Spleen (tissue), 11 donors: Measurements from ENCODE around the gene ORC4. TPM values are rescaled to one million over a fixed set of nuclear protein-coding genes. Genes with fewer than 3 reads are reported as not detected.
"Not testable (repeated sequence)": the region's sequence is repeated elsewhere in the genome, so short reads cannot be mapped to it uniquely, and the experiment has no call there.

Experiments
- DNase-seq: peaks from one replicate; pipeline ENCODE4 v3.0.0-alpha.2; 2020
- H3K27ac ChIP-seq, 8 donors: fragments of 200-600 bp; sonication (generic) in 7 of 8; 1 replicate in 4 of 8; 2 replicates in 4 of 8; pipeline versions ENCODE4 v1.5.0 to v1.8.0; 2016 to 2021; ENCODE audit warnings: inconsistent platforms in 4 of 8, mild to moderate bottlenecking in 4 of 8, moderate library complexity in 1 of 8
- H3K27me3 ChIP-seq, 7 donors: fragments of 200-600 bp; sonication (generic) in 6 of 7; replicated peaks in 1 of 7; 1 replicate in 4 of 7; 2 replicates in 3 of 7; pipeline versions ENCODE4 v1.5.0 to v1.8.0; 2016 to 2021; ENCODE audit warnings: inconsistent platforms in 3 of 7, mild to moderate bottlenecking in 1 of 7
- H3K36me3 ChIP-seq, 6 donors: fragments of 200-600 bp; sonication (generic) in 5 of 6; 1 replicate in 4 of 6; 2 replicates in 2 of 6; pipeline versions ENCODE4 v1.5.0 to v1.8.0; 2016 to 2021; ENCODE audit warnings: inconsistent platforms in 2 of 6
- H3K4me1 ChIP-seq, 6 donors: fragments of 200-600 bp; sonication (generic) in 5 of 6; 1 replicate in 3 of 6; 2 replicates in 3 of 6; pipeline versions ENCODE4 v1.5.0 to v1.8.0; 2016 to 2021; ENCODE audit warnings: inconsistent platforms in 3 of 6
- H3K4me3 ChIP-seq, 8 donors: fragments of 200-600 bp; sonication (generic) in 7 of 8; 1 replicate in 4 of 8; 2 replicates in 4 of 8; pipeline versions ENCODE4 v1.5.0 to v1.8.0; 2016 to 2021; ENCODE audit warnings: inconsistent platforms in 4 of 8, mild to moderate bottlenecking in 4 of 8, moderate library complexity in 2 of 8
- H3K9me3 ChIP-seq, 8 donors: fragments of 200-600 bp; sonication (generic) in 7 of 8; 1 replicate in 4 of 8; 2 replicates in 4 of 8; pipeline versions ENCODE4 v1.5.0 to v1.8.0; 2016 to 2021; ENCODE audit warnings: inconsistent platforms in 4 of 8
- POLR2A ChIP-seq, 3 donors: fragments of 450-650 bp; IDR thresholded peaks; one replicate each; pipeline ENCODE4 v1.5.1; 2017; ENCODE audit warnings: antibody characterized with exemption in 3 of 3, mild to moderate bottlenecking in 1 of 3
- POLR2AphosphoS5 ChIP-seq, 3 donors: sonication (generic); formaldehyde crosslinking; IDR thresholded peaks; one replicate each; pipeline ENCODE4 v1.5.1; 2017; ENCODE audit warnings: antibody characterized with exemption in 3 of 3
- WGBS, 5 donors: extraction: QIAGEN DNeasy Blood & Tissue Kit in 3 of 5; methylation state at CpG; one replicate each; pipeline versions ENCODE4 v1.1.5 to v1.1.7; 2013 to 2018; 5-methylcytosine and 5-hydroxymethylcytosine counted together
- intact Hi-C: fragments of 100-400 bp; cut with DNase I; formaldehyde crosslinking; loops from one replicate; pipeline ENCODE4 v1.15.0; 2023; ENCODE audit warnings: low total_unique reads
- polyA plus RNA-seq, 3 donors: library from polyadenylated mRNA; stranded (reverse); fragments of 200-250 nt; gene quantifications; one replicate each; pipeline ENCODE4 v1.2.1, GENCODE V29; 2013
- total RNA-seq, 7 donors: library from RNA; depleted of rRNA in 3 of 7; stranded (reverse); fragments of >200 nt in 3 of 7; fragmentation: NEBNext Ultra II Directional in 4 of 7; extraction: Animal tissue kit (Norgen Biotek cat#: 25700) in 4 of 7; gene quantifications; one replicate each; pipeline versions ENCODE4 v1.1.0 to v1.2.1, GENCODE V29; 2016 to 2021
- TF ChIP-seq, protein P1 (sequence below), 11 experiments: fragments of 200-600 bp in 7 of 11; fragments of 450-650 bp in 4 of 11; sonication (generic) in 4 of 11; IDR thresholded peaks in 8 of 11; conservative IDR thresholded peaks in 3 of 11; 1 replicate in 7 of 11; 2 replicates in 4 of 11; pipeline versions ENCODE4 v1.4.0 to v1.8.0; 2016 to 2021; ENCODE audit warnings: antibody characterized with exemption in 11 of 11, inconsistent platforms in 4 of 11, mild to moderate bottlenecking in 1 of 11
- donor health status: healthy with polysubstance abuse.
- donor health status: DM: no; HTN: no; CAD: no; lungs with moderate emphysema.
- donor health status: DM: no; HTN: no; CAD: no.
- donor health status: Bipolar disorder and iron deficiency.
- donor health status: healthy.
- donor health status: DM: no; HTN: no; CAD: no.
- donor health status: DM: yes; HTN: yes; CAD: no.

ORC4 gene
- total and polyA plus RNA-seq, 10 donors = 7.3 to 72.6 (median 38.2) TPM

- Histone ChIP-seq H3K4me1 (peaks cover 0 to 3% (median 0%) of the 10 kb centered on the region in 6 donors), H3K4me3 (no peak overlapping the region), H3K27me3 (no peaks in the 10 kb centered on the region), H3K9me3 (peaks cover 3 to 32% (median 19%) of the 10 kb centered on the region in 8 donors), H3K27ac (no peak overlapping the region), H3K36me3 (peaks cover 0 to 4% (median 0%) of the 10 kb centered on the region in 6 donors)
- no peak for DNase-seq
- intact Hi-C loops = no loop called here
- TF ChIP-seq, protein P1, sequence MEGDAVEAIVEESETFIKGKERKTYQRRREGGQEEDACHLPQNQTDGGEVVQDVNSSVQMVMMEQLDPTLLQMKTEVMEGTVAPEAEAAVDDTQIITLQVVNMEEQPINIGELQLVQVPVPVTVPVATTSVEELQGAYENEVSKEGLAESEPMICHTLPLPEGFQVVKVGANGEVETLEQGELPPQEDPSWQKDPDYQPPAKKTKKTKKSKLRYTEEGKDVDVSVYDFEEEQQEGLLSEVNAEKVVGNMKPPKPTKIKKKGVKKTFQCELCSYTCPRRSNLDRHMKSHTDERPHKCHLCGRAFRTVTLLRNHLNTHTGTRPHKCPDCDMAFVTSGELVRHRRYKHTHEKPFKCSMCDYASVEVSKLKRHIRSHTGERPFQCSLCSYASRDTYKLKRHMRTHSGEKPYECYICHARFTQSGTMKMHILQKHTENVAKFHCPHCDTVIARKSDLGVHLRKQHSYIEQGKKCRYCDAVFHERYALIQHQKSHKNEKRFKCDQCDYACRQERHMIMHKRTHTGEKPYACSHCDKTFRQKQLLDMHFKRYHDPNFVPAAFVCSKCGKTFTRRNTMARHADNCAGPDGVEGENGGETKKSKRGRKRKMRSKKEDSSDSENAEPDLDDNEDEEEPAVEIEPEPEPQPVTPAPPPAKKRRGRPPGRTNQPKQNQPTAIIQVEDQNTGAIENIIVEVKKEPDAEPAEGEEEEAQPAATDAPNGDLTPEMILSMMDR (IDR thresholded peaks at IDR 0.05 in 8 of 11, conservative IDR thresholded peaks at IDR 0.05 in 3 of 11) = no peak
- TF ChIP-seq POLR2AphosphoS5 (IDR thresholded peaks at IDR 0.05) = no peak
- WGBS, 5 donors = 76 to 89% (median 85%) methylated on average over 6 of the region's 6 CpGs
Observed at GRCh38 chr2:148006249-148007007, 14.1 kb downstream of the ORC4 start.

DNA sequence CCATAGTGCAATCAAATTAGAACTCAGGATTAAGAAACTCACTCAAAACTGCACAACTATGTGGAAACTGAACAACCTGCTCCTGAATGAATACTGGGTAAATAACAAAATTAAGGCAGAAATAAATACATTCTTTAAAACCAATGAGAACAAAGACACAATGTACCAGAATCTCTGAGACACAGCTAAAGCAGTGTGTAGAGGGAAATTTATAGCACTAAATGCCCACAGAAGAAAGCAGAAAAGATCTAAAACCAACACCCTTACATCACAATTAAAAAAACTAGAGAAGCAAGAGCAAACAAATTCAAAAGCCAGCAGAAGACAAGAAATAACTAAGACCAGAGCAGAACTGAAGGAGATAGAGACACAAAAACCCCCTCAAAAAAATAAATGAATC lies 18.1 kb downstream of the ORC4 start:
- H3K27me3 ChIP-seq, DNase-seq, H3K4me3 ChIP-seq, H3K36me3 ChIP-seq, H3K27ac ChIP-seq, intact Hi-C loops: not testable (repeated sequence)
- H3K9me3 ChIP-seq = peaks cover 3 to 27% (median 18%) of the 10 kb centered on the region in 8 donors
- peaks cover 0 to 18% (median 0%) of the 10 kb centered on the region in 6 donors for H3K4me1 ChIP-seq

DNA sequence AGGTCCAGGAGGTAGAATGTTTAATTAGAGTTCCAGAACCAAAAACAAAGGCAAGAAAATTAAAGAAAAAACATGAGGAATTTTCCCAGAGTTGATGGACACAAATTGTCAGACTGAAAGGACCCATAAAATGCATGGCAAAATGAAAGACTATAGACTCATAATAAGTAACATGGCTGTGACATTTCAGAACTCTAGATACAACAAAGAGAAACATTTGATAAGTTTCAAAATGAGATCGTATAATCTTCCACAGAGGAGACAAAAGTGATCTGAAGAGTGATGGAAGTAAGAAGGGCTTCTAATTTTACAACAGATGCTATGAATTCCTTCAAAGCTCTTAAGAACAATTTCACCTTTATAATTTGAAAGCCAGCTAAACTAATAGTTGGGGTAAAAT lies 20.4 kb downstream of the ORC4 start:
- H3K4me1 ChIP-seq = peaks cover 0 to 18% (median 0%) of the 10 kb centered on the region in 6 donors
- H3K36me3 ChIP-seq = peaks cover 0 to 15% (median 3%) of the 10 kb centered on the region in 6 donors
- H3K27ac ChIP-seq = no peak overlapping the region
- H3K27me3 ChIP-seq = no peaks in the 10 kb centered on the region
- intact Hi-C loops = no loop called here
- WGBS, 5 donors = 81 to 97% (median 83%) methylated on average over 1 of the region's 1 CpG
- no peak for TF ChIP-seq POLR2A (IDR thresholded peaks at IDR 0.05)
- TF ChIP-seq POLR2AphosphoS5 (IDR thresholded peaks at IDR 0.05) = no peak
- TF ChIP-seq, protein P1 (IDR thresholded peaks at IDR 0.05 in 8 of 11, conservative IDR thresholded peaks at IDR 0.05 in 3 of 11) = no peak
- H3K9me3 ChIP-seq = peaks cover 3 to 41% (median 26%) of the 10 kb centered on the region in 8 donors
- no peak overlapping the region for H3K4me3 ChIP-seq
- no peak for DNase-seq

DNA sequence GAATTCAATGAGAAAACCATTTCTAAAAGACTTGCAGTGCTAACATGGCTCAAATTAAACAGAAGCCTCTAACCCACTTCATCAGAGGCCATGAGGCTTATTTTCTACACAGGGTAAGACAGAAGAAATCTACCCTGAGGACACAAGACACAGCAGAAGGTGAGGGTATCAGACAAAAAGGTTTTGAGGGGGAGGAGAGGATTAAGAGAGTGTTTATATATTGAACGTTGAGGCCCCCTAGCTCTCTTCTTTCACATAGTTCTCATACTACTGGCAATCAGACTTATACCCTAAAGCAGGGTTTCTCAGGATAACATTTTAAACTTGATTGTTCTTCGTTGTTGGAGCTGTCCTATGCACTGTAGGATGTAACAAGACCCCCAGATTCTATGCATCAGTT lies 21.4 kb downstream of the ORC4 start:
- Histone ChIP-seq H3K4me1 (peaks cover 0 to 18% (median 0%) of the 10 kb centered on the region in 6 donors), H3K9me3 (peaks cover 3 to 43% (median 22%) of the 10 kb centered on the region in 8 donors), H3K27me3 (no peaks in the 10 kb centered on the region), H3K36me3 (peaks cover 0 to 19% (median 3%) of the 10 kb centered on the region in 6 donors), H3K4me3 (no peak overlapping the region), H3K27ac (no peak overlapping the region)
- TF ChIP-seq POLR2A (IDR thresholded peaks at IDR 0.05) (no peak), POLR2AphosphoS5 (IDR thresholded peaks at IDR 0.05) (no peak)
- TF ChIP-seq, protein P1 (IDR thresholded peaks at IDR 0.05 in 8 of 11, conservative IDR thresholded peaks at IDR 0.05 in 3 of 11) = no peak
- no peak for DNase-seq
- intact Hi-C loops = no loop called here
- WGBS, 5 donors = 74 to 79% (median 75%) methylated on average over 2 of the region's 2 CpGs
